ENCODE measurements around the gene PWWP2B. TPM values are rescaled to one million over a fixed set of nuclear protein-coding genes. Genes with fewer than 3 reads are reported as not detected.

Gene PWWP2B
- total and polyA plus RNA-seq, 2 of the 4 experiments (the other 2 are of a cell fraction): 1.7 to 2.2 TPM

DNA sequence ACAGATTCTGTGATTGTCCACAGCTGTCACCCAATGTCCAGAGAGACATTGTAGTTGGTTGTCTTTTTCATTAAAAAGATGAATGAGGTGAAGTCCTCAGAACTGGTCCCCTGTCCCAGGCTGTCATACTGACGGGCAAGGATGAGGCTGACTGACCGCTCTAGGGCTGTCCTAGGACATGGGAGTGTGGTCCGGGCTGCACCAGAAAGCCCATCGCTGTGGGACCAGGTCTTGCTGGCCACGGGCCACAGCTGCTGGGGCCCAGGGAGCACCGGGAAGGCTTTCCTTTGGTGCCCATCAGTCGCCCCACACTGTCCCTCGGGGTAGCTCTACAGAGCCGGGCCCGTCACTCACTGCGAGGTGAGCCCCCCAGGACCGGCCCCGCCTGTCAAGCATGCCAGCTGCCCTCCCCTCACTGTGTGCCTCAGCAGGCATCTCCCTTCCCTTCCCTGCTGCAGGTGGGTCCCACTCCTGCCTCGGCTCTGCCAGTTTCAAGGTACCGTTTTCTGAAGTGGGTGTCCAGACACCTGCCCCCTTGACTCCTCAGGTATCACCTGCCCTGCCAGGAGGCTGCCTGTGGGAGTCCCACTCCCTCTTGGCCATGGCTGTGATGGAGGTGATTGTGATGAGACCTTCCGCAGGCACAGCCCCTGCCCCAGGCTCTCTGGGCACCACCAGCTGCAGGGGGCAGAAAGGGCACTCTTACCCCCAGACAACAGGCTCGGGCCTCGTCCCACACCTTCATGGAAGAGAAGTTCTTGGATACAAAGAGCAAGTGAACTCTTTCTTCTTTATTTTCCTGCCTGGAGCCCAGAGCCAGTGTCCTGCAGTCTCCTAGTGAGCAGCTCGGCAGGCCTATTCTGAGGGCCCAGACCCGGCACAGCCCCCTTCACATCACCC lies 43.3 kb upstream of the PWWP2B start:
- Histone ChIP-seq H3K27me3 (ENCODE audit: control insufficient read depth, insufficient read depth, low read length) (no peaks in the 10 kb centered on the region), H2BK120ac (ENCODE audit: low read depth, low read length) (no peak overlapping the region), H3K27ac (ENCODE audit: insufficient read depth, low read length) (no peak overlapping the region), H3K4me3 (ENCODE audit: insufficient read depth, low read depth, low read length) (no peak overlapping the region), H3K36me3 (ENCODE audit: control insufficient read depth, insufficient read depth, low read length) (peaks cover 7% of the 10 kb centered on the region; the same call in 1 of the 2 replicates), H3K4me1 (ENCODE audit: control insufficient read depth, insufficient read depth, low read length) (no peaks in the 10 kb centered on the region), H3K9me3 (ENCODE audit: control insufficient read depth, insufficient read depth, low read length) (no peaks in the 10 kb centered on the region), H4K8ac (ENCODE audit: low read depth in 2 of 2, low read length in 2 of 2) (no peak overlapping the region), H3K4me2 (ENCODE audit: low read depth, low read length) (no peak overlapping the region), H3K23ac (ENCODE audit: low read depth, low read length) (no peak overlapping the region), H2BK20ac (ENCODE audit: low read depth, low read length) (no peak overlapping the region), H3K79me1 (ENCODE audit: low read depth in 1 of 2, low read length in 2 of 2) (no peaks in the 10 kb centered on the region), H2BK15ac (ENCODE audit: low read depth, low read length) (no peak overlapping the region), H2AK5ac (ENCODE audit: low read depth, low read length) (no peak overlapping the region), H4K5ac (ENCODE audit: low read depth, low read length) (no peak overlapping the region), H3K9me1 (ENCODE audit: insufficient read depth, low read length) (no peaks in the 10 kb centered on the region), H3K4ac (ENCODE audit: low read depth, low read length) (no peak overlapping the region), H3K18ac (ENCODE audit: low read depth, low read length) (no peak overlapping the region), H4K91ac (ENCODE audit: insufficient read depth, low read depth, low read length) (no peak overlapping the region), H2AK9ac (replicated peaks; ENCODE audit: low read depth, low read length, poor library complexity) (no peak overlapping the region), H2BK5ac (ENCODE audit: low read depth, low read length, poor library complexity, severe bottlenecking) (no peak overlapping the region), H3K14ac (replicated peaks; ENCODE audit: low read depth, low read length) (no peak overlapping the region), H3K56ac (ENCODE audit: extremely low read depth, insufficient read depth, low read length) (no peak overlapping the region), H3K9ac (ENCODE audit: low read depth, low read length) (no peak overlapping the region), H4K20me1 (ENCODE audit: insufficient read depth, low read length) (no peaks in the 10 kb centered on the region; the same call in 1 of the 2 replicates), H2AFZ (replicated peaks; ENCODE audit: low read length, poor library complexity) (no peak overlapping the region)
- CTCF ChIA-PET: no interaction called here
- TF ChIP-seq MXI1 (IDR thresholded peaks at IDR 0.05; ENCODE audit: borderline replicate concordance, low read depth, low read length) (no peak), POLR2A (IDR thresholded peaks at IDR 0.05; ENCODE audit: low read depth, low read length) (no peak)
- no peak for DNase-seq
- in situ Hi-C loops (cut with MboI; ENCODE audit: low sequenced_read_pairs) (no loop called here), intact Hi-C loops (cut with micrococcal nuclease) (no loop called here), dilution Hi-C loops (cut with HindIII; ENCODE audit: low sequenced_read_pairs, unreplicated experiment) (no loop called here)
- 81% methylated on average over 14 of the region's 20 CpGs; no CpG with 5 or more reads in 1 of the 2 experiments for WGBS, 2 experiments (ENCODE audit: extremely low coverage in 2 of 2, insufficient read length in 1 of 2)
- POLR2A ChIA-PET (ENCODE audit: unreplicated experiment): no interaction called here
- no TSS peak for BruUV-seq (replicated peaks)
- ATAC-seq (ENCODE audit: low read depth): no peak

Data from IMR-90 (cell line).